A549 treated with Hydrocortisone at 1 μM for 4 hours (cell line): ENCODE data around the gene KCNC4. TPM values are rescaled to one million over a fixed set of nuclear protein-coding genes. Genes with fewer than 3 reads are reported as not detected.

Experiments
- total RNA-seq: library from RNA; stranded (reverse); fragments of 200-300 nt; extraction: Qiagen RNA extraction; gene quantifications from 5 replicates; pipeline ENCODE4 v1.2.3, GENCODE V29; 2022

KCNC4 gene
- 3.0 to 3.9 TPM (median 3.8 TPM) in 5 replicates for total RNA-seq

DNA sequence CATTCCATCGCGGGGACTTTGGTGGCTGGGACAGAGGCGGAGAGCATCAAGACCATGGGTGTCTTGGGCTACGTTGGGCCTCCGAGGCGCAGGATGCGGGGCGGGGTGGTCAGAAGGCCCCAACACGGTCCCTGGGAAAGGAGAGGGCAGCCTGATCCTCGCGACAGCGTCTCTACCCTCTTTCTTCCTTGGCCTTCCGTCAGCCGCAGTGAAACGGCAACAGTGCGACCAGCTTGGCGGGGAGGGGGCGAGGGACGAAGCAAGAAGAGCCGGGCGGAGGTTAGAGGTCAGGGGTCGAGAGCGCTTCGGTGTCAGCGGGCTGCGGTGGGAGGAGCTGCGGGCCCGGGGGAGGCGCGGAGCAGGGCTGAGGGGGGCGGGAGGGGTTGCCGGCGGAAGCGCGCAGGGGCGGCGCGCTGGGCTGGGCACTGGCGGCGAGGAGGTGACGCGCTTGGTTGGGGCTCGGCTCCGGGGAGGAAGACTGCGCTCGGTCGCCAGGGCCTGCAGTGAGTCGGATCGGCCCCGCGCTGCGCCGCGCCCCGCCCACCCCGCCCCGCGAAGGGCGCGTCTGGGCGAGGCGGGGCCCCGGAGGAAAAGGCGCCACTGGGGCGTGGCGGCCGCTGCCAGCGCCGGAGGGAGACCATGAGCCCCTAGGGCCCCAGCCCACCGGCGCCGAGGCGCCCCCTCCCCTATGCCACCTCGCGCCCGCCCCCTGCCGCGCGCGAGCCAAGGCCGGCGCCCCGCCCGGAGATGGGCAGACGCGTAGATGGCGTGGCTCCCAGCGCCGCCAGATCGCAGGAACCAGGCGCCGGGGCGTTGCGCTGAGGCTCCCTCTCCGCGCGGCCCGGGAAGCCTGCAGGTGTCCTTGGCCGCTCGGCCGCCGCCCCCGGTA lies at the start of gene KCNC4:
Gene KCNC4 (plus strand): TSS at position 600 of the 889 bp plus-strand sequence. CDS start 1,186 bp downstream, outside the sequence.

Other genes with a start within 250 kb of the KCNC4 start
- gene AHCYL1, start 225.5 kb upstream of the KCNC4 start, total RNA-seq = 43.6 to 52.5 TPM (median 51.6 TPM) in 5 replicates
- gene STRIP1, start 175.7 kb upstream of the KCNC4 start, total RNA-seq = 11.4 to 13.0 TPM (median 12.5 TPM) in 5 replicates
- gene ALX3, start 139.6 kb upstream of the KCNC4 start, total RNA-seq = not detected in 5 replicates
- not detected in 5 replicates for gene UBL4B, start 97.9 kb upstream of the KCNC4 start, total RNA-seq
- 4.7 to 6.0 TPM (median 5.2 TPM) in 5 replicates for gene SLC6A17, start 59.8 kb upstream of the KCNC4 start, total RNA-seq
- gene RBM15, start 129.1 kb downstream of the KCNC4 start, total RNA-seq = 7.2 to 9.1 TPM (median 8.1 TPM) in 5 replicates
- 26.6 to 43.5 TPM (median 33.7 TPM) in 5 replicates for gene SLC16A4, start 180.7 kb downstream of the KCNC4 start, total RNA-seq
- 177 to 189 TPM (median 180 TPM) in 5 replicates for gene LAMTOR5, start 197.4 kb downstream of the KCNC4 start, total RNA-seq
- not detected in 5 replicates for gene PROK1, start 240.8 kb downstream of the KCNC4 start, total RNA-seq